DOHH2 (cell line): ENCODE data around the gene RAP1GDS1.
"Not testable (repeated sequence)": the region's sequence is repeated elsewhere in the genome, so short reads cannot be mapped to it uniquely, and the experiment has no call there.

Experiments
- H3F3A ChIP-seq: fragments of 200-600 bp; sonication (generic), shearing (Covaris generic); 2 replicates; pipeline ENCODE4 v1.6.0; 2016; ENCODE audit warnings: antibody characterized with exemption, mild to moderate bottlenecking; ENCODE audit not compliant: control insufficient read depth, insufficient read depth
- H3K27ac ChIP-seq: fragments of 200-600 bp; sonication (generic); 2 replicates; pipeline ENCODE4 v1.5.1; 2014; ENCODE audit warnings: low read depth, mild to moderate bottlenecking, low read length, moderate library complexity
- H3K27me3 ChIP-seq: fragments of 200-600 bp; sonication (generic); 2 replicates; pipeline ENCODE4 v1.6.1; 2014; ENCODE audit warnings: mild to moderate bottlenecking, low read length, mixed read lengths; ENCODE audit not compliant: control insufficient read depth
- H3K36me3 ChIP-seq: fragments of 200-600 bp; sonication (generic); 2 replicates; pipeline ENCODE4 v1.6.1; 2014; ENCODE audit warnings: mild to moderate bottlenecking, low read length, moderate library complexity, mixed read lengths; ENCODE audit not compliant: control insufficient read depth
- H3K4me1 ChIP-seq: fragments of 200-600 bp; sonication (generic); 2 replicates; pipeline ENCODE4 v1.6.1; 2014; ENCODE audit warnings: mild to moderate bottlenecking, low read length, mixed read lengths; ENCODE audit not compliant: control insufficient read depth
- H3K4me2 ChIP-seq: fragments of 200-600 bp; sonication (generic); 2 replicates; pipeline ENCODE4 v1.6.0; 2014; ENCODE audit warnings: mild to moderate bottlenecking, low read length, moderate library complexity
- H3K4me3 ChIP-seq: fragments of 200-600 bp; sonication (generic); 2 replicates; pipeline ENCODE4 v1.5.1; 2014; ENCODE audit warnings: mild to moderate bottlenecking, low read length, mixed read lengths
- H3K79me2 ChIP-seq: fragments of 200-600 bp; sonication (generic); 2 replicates; pipeline ENCODE4 v1.6.1; 2014; ENCODE audit warnings: mild to moderate bottlenecking, low read length, mixed read lengths; ENCODE audit not compliant: control insufficient read depth
- H3K9me2 ChIP-seq: fragments of 200-600 bp; sonication (generic); replicated peaks from 2 replicates; pipeline ENCODE4 v1.6.1; 2014; ENCODE audit warnings: mild to moderate bottlenecking, low read length, mixed read lengths; ENCODE audit not compliant: control insufficient read depth
- H3K9me3 ChIP-seq: fragments of 200-600 bp; sonication (generic); 2 replicates; pipeline ENCODE4 v1.6.1; 2014; ENCODE audit warnings: antibody characterized with exemption, low read length, mixed read lengths; ENCODE audit not compliant: control insufficient read depth, insufficient read depth
- H4K20me1 ChIP-seq: fragments of 200-600 bp; sonication (generic); 2 replicates; pipeline ENCODE4 v1.6.0; 2014; ENCODE audit warnings: low read depth, mild to moderate bottlenecking, antibody characterized with exemption, low read length, moderate library complexity; ENCODE audit not compliant: control insufficient read depth, insufficient read depth
- CTCF ChIP-seq: fragments of 200-600 bp; sonication (generic); IDR thresholded peaks from one replicate; pipeline ENCODE4 v1.5.1; 2014; ENCODE audit warnings: antibody characterized with exemption, mild to moderate bottlenecking, low read depth, low read length; ENCODE audit not compliant: poor library complexity, severe bottlenecking
- EZH2phosphoT487 ChIP-seq: fragments of 200-600 bp; sonication (generic); IDR thresholded peaks from 2 replicates; pipeline ENCODE4 v1.6.1; 2017; ENCODE audit warnings: borderline replicate concordance, mild to moderate bottlenecking, antibody characterized with exemption, low read length, moderate library complexity, mixed read lengths

RAP1GDS1 gene

GRCh38 chr4:98358630-98359248 lies 97.6 kb downstream of the RAP1GDS1 start:
- H3K79me2 ChIP-seq: no peaks in the 10 kb centered on the region
- H3K4me3 ChIP-seq: no peak overlapping the region
- H3K27me3 ChIP-seq: no peaks in the 10 kb centered on the region
- no peak overlapping the region for H3K27ac ChIP-seq
- H3K36me3 ChIP-seq: peaks cover 4% of the 10 kb centered on the region; the same call in 1 of the 2 replicates
- TF ChIP-seq EZH2phosphoT487: no peak
- no peak for TF ChIP-seq CTCF
- no peaks in the 10 kb centered on the region for H3K9me3 ChIP-seq
- no peaks in the 10 kb centered on the region for H3K9me2 ChIP-seq
- no peaks in the 10 kb centered on the region for H4K20me1 ChIP-seq
- H3K4me1 ChIP-seq: no peaks in the 10 kb centered on the region
- H3K4me2 ChIP-seq: no peak overlapping the region
- H3F3A ChIP-seq: no peaks in the 10 kb centered on the region

- H3K27ac ChIP-seq: no peak overlapping the region
- H3K4me2 ChIP-seq: no peak overlapping the region
Measured at GRCh38 chr4:98359646-98360045, 98.5 kb downstream of the RAP1GDS1 start.

GRCh38 chr4:98363431-98363830 lies 102.2 kb downstream of the RAP1GDS1 start:
- Histone ChIP-seq H3K27ac (no peak overlapping the region), H3K9me3 (0 out of 2 replicates have a peak, but pooled peaks cover 3% of the 10 kb centered on the region), H3K79me2 (no peaks in the 10 kb centered on the region), H3K4me3 (no peak overlapping the region), H4K20me1 (no peaks in the 10 kb centered on the region), H3K36me3 (peaks cover 12% of the 10 kb centered on the region), H3K4me2 (no peak overlapping the region), H3K4me1 (no peaks in the 10 kb centered on the region), H3K9me2 (no peaks in the 10 kb centered on the region), H3K27me3 (no peaks in the 10 kb centered on the region), H3F3A (no peaks in the 10 kb centered on the region)
- no peak for TF ChIP-seq CTCF

More at GRCh38 chr4:98359646-98360045, 98.5 kb downstream of the RAP1GDS1 start:
- no peaks in the 10 kb centered on the region for H3K9me3 ChIP-seq
- no peaks in the 10 kb centered on the region for H3K27me3 ChIP-seq
- no peaks in the 10 kb centered on the region for H3F3A ChIP-seq
- no peaks in the 10 kb centered on the region for H3K79me2 ChIP-seq
- no peak for TF ChIP-seq EZH2phosphoT487
- no peak for TF ChIP-seq CTCF
- no peaks in the 10 kb centered on the region for H3K4me1 ChIP-seq
- H4K20me1 ChIP-seq: no peaks in the 10 kb centered on the region
- H3K9me2 ChIP-seq: no peaks in the 10 kb centered on the region
- peaks cover 4% of the 10 kb centered on the region; the same call in 1 of the 2 replicates for H3K36me3 ChIP-seq
- no peak overlapping the region for H3K4me3 ChIP-seq

GRCh38 chr4:98366275-98366674 lies 105.1 kb downstream of the RAP1GDS1 start:
- not testable (repeated sequence) for H4K20me1 ChIP-seq, H3K79me2 ChIP-seq, H3K27me3 ChIP-seq, H3F3A ChIP-seq, H3K9me3 ChIP-seq, H3K4me3 ChIP-seq, H3K27ac ChIP-seq, H3K4me1 ChIP-seq, H3K9me2 ChIP-seq, H3K4me2 ChIP-seq
- peaks cover 12% of the 10 kb centered on the region for H3K36me3 ChIP-seq

- not testable (repeated sequence) for H3K27me3 ChIP-seq, H3K27ac ChIP-seq, H3F3A ChIP-seq
Measured at GRCh38 chr4:98368000-98368399, 106.8 kb downstream of the RAP1GDS1 start.

More at GRCh38 chr4:98368000-98368399, 106.8 kb downstream of the RAP1GDS1 start:
- H3K79me2 ChIP-seq, H3K4me3 ChIP-seq, H3K9me3 ChIP-seq, H3K4me1 ChIP-seq, H3K9me2 ChIP-seq, H4K20me1 ChIP-seq, H3K4me2 ChIP-seq: not testable (repeated sequence)
- H3K36me3 ChIP-seq: peaks cover 12% of the 10 kb centered on the region
